Measurements from ENCODE around the gene PLA2G5.

DNA sequence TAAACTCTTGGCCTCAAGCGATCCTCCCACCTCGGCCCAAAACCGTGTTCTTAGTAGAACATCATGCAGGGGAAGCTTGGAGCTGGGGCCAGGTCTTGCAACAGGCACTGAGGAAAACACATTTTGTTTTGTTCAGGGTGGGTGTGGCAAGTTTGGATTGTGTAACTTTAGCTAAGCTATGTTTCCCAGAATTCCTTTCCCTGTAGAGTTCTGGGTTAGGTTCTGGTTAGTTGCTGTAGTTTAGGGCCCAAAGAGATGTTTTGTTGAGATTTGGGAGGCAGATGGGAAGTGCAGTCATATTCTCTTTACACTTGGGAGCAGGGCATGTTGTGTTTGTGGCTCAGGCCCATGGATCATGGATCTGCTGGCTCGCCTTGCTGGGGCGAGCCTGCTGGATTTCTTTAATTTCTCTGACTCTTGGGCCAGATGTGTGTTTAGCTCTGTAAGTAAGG lies 24.0 kb downstream of the PLA2G5 start:
- TF ChIP-seq, protein P1, sequence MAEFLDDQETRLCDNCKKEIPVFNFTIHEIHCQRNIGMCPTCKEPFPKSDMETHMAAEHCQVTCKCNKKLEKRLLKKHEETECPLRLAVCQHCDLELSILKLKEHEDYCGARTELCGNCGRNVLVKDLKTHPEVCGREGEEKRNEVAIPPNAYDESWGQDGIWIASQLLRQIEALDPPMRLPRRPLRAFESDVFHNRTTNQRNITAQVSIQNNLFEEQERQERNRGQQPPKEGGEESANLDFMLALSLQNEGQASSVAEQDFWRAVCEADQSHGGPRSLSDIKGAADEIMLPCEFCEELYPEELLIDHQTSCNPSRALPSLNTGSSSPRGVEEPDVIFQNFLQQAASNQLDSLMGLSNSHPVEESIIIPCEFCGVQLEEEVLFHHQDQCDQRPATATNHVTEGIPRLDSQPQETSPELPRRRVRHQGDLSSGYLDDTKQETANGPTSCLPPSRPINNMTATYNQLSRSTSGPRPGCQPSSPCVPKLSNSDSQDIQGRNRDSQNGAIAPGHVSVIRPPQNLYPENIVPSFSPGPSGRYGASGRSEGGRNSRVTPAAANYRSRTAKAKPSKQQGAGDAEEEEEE (CRISPR knock-in tag; IDR thresholded peaks at IDR 0.05; ENCODE audit: borderline replicate concordance), result no peak
- no peak for TF ChIP-seq RFXANK (CRISPR knock-in tag; IDR thresholded peaks at IDR 0.05)
- TF ChIP-seq, protein P2, sequence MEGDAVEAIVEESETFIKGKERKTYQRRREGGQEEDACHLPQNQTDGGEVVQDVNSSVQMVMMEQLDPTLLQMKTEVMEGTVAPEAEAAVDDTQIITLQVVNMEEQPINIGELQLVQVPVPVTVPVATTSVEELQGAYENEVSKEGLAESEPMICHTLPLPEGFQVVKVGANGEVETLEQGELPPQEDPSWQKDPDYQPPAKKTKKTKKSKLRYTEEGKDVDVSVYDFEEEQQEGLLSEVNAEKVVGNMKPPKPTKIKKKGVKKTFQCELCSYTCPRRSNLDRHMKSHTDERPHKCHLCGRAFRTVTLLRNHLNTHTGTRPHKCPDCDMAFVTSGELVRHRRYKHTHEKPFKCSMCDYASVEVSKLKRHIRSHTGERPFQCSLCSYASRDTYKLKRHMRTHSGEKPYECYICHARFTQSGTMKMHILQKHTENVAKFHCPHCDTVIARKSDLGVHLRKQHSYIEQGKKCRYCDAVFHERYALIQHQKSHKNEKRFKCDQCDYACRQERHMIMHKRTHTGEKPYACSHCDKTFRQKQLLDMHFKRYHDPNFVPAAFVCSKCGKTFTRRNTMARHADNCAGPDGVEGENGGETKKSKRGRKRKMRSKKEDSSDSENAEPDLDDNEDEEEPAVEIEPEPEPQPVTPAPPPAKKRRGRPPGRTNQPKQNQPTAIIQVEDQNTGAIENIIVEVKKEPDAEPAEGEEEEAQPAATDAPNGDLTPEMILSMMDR (CRISPR knock-in tag; IDR thresholded peaks at IDR 0.05), result no peak
- no peak for TF ChIP-seq CHD2 (IDR thresholded peaks at IDR 0.05; ENCODE audit: low read depth, low read length)
- TF ChIP-seq FOXA3 (CRISPR knock-in tag; IDR thresholded peaks at IDR 0.05), result no peak
- TF ChIP-seq, protein P3, sequence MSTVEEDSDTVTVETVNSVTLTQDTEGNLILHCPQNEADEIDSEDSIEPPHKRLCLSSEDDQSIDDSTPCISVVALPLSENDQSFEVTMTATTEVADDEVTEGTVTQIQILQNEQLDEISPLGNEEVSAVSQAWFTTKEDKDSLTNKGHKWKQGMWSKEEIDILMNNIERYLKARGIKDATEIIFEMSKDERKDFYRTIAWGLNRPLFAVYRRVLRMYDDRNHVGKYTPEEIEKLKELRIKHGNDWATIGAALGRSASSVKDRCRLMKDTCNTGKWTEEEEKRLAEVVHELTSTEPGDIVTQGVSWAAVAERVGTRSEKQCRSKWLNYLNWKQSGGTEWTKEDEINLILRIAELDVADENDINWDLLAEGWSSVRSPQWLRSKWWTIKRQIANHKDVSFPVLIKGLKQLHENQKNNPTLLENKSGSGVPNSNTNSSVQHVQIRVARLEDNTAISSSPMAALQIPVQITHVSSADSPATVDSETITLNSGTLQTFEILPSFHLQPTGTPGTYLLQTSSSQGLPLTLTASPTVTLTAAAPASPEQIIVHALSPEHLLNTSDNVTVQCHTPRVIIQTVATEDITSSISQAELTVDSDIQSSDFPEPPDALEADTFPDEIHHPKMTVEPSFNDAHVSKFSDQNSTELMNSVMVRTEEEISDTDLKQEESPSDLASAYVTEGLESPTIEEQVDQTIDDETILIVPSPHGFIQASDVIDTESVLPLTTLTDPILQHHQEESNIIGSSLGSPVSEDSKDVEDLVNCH (CRISPR knock-in tag; IDR thresholded peaks at IDR 0.05), result no peak
- no peak for TF ChIP-seq NCOA2 (CRISPR knock-in tag; IDR thresholded peaks at IDR 0.05)
- TF ChIP-seq, protein P4, sequence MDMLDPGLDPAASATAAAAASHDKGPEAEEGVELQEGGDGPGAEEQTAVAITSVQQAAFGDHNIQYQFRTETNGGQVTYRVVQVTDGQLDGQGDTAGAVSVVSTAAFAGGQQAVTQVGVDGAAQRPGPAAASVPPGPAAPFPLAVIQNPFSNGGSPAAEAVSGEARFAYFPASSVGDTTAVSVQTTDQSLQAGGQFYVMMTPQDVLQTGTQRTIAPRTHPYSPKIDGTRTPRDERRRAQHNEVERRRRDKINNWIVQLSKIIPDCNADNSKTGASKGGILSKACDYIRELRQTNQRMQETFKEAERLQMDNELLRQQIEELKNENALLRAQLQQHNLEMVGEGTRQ (IDR thresholded peaks at IDR 0.05; ENCODE audit: low read depth, low read length), result no peak
- TF ChIP-seq, protein P4 (CRISPR knock-in tag; IDR thresholded peaks at IDR 0.05; ENCODE audit: borderline replicate concordance), result no peak
- TF ChIP-seq MEF2D (CRISPR knock-in tag; IDR thresholded peaks at IDR 0.05), result no peak
- TF ChIP-seq TP53 (CRISPR knock-in tag; conservative IDR thresholded peaks at IDR 0.05), result no peak
- TF ChIP-seq, protein P5, sequence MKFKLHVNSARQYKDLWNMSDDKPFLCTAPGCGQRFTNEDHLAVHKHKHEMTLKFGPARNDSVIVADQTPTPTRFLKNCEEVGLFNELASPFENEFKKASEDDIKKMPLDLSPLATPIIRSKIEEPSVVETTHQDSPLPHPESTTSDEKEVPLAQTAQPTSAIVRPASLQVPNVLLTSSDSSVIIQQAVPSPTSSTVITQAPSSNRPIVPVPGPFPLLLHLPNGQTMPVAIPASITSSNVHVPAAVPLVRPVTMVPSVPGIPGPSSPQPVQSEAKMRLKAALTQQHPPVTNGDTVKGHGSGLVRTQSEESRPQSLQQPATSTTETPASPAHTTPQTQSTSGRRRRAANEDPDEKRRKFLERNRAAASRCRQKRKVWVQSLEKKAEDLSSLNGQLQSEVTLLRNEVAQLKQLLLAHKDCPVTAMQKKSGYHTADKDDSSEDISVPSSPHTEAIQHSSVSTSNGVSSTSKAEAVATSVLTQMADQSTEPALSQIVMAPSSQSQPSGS (CRISPR knock-in tag; IDR thresholded peaks at IDR 0.05), result no peak
- no peak for TF ChIP-seq TBX3 (IDR thresholded peaks at IDR 0.05; ENCODE audit: borderline replicate concordance)
- no peak for TF ChIP-seq POLR2A (IDR thresholded peaks at IDR 0.05; ENCODE audit: insufficient read depth in 1 of 2, low read depth in 2 of 2, low read length in 2 of 2)
